HG02981 (cell line): Measurements from ENCODE around the gene NPC1.
A peak's percentile ranks its signal among the peaks of the same experiment; 100 is the strongest.

Experiments
- ATAC-seq: cut with Tn5 transposase; IDR thresholded peaks from one replicate; pipeline ENCODE4 v1.9.1; 2021; ENCODE audit warnings: mild to moderate bottlenecking, moderate library complexity; ENCODE audit not compliant: unreplicated experiment

Gene NPC1

DNA sequence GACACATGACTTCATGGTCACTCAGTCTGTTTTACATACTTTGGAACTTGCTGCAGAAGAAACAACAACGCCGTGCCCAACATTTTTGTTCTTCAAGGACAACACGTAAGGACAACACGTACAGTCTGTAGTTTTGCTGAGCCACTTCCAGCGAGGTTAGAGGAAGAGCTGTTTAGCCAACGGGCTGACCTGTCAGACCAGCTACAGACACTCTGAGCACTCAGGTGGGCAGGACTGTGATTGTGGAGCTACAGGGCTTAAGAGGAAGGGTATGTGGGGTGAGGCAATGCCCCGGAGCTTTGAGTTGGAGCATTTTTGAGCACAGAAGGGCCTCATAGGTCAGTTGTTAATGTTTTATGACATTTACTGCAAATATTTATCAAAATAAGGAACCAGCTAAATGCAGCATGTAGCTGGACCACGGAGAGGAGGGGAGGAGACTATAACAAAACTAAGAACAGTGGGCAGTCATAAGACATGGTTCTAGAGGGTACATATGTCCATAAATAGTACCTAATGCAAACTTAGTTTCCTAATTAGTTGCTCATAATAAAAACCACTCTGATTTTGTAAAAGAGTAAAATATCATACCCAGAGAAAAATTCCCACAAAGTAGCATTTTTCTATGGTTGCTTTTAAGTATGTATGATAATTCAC, 26.3 kb upstream of the NPC1 start:
- ATAC-seq = peak; percentile 43

DNA sequence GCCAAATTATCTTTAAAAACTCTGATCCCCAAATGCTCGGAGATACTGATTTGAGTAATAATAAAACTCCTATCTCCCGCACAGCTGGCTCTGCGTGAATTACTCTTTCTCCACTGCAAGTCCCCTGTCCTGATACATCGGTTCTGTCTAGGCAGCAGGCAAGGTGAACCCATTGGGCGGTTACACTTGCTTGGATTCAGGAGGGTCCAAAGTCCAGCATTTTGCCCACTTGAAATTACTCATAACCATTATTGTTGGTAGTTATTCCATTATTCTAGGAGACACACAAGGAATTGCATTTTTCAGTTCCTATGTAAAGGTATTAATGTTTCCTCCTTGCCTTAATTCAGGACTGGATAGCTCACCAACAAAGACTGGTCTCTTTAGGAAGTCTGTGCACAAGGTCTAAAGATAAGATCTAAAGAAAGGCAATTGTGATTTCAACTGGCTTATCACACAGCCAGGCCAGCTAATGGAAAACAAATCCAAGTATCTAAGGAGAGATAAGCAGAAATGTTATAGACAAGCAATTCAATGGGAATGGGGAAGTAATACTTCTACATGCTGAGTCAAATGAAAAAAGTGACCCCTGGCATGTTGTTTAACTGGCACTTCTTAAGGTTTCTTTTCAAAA, 23.2 kb upstream of the NPC1 start:
- ATAC-seq = no peak

- ATAC-seq = no peak
Observed at GRCh38 chr18:23608211-23608610, 21.9 kb upstream of the NPC1 start.

DNA sequence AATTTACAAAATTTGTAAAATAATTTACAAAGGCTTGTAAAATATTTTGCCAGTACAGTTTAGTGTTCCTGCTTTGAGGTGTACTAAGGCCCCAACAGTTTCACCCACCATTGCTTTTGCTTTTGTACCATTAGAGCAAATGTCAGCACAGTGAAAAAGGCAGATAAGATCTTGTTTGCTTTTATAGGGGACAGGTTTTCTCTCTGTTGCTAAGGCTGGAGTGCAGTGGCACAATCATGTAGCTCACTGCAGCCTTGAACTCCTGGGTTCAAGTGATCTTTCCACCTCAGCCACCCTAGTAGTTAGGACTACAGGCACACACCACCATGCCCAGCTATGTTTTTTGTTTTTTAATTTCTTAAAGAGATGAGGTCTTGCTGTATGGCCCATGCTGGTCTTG, 19.6 kb upstream of the NPC1 start:
- ATAC-seq = no peak

DNA sequence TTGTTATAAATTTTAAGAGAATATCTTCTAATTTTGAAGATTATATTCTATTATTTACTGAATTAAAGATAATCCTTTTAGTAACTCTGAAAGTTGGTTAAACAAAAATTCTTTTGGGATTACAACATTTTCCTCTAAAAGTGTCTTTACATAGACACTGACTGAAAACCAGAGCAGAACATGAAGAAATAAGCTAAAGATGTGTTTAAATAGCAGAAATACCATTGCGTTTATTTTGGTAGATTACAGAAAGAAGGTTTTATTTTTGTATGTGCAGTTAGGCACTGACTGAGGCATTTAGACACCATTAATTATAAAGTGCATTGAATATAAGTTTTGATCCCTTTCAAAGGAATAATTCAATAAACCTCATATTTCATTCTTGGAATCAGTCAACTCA, 13.5 kb upstream of the NPC1 start:
- ATAC-seq = no peak

GRCh38 chr18:23596183-23596582, 9.9 kb upstream of the NPC1 start:
- ATAC-seq = no peak

DNA sequence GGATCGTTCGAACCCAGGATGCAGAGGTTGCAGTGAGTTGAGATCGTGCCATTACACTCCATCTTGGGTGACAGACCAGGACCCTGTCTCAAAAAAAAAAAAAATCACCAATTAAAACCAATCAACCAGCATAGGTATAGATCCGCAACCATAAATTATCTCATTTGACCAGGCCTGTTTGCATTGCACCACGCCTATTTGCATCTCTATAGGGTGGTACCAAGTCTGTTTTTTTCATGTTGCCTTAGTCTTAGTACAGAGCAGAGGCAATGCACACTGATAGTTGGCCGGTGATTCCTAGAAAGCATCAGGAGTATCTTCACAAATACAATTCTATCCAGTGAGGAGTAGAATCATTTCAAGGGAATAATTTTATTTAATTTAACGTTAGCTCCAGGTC, 9.3 kb upstream of the NPC1 start:
- no peak for ATAC-seq

- ATAC-seq = no peak
Observed at GRCh38 chr18:23593720-23594119, 7.4 kb upstream of the NPC1 start.

DNA sequence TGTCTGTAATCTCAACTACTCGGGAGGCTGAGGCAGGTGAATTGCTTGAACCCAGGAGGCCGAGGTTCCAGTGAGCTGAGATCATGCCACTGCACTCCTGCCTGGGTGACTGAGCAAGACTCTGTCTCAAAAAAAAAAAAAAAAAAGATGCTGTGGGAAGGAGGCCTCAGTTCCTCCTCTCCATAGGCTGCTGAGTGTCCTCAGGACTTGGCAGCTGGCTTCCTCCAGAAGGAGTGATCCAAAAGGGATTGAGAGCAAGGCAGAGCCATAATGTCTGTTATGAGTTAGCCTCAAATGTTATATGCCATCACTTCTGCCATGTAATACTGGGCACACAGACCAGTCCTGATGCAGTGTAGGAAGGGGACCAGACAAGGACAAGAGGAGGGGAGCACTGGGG, 6.6 kb upstream of the NPC1 start:
- ATAC-seq = no peak

GRCh38 chr18:23591011-23591410, 4.7 kb upstream of the NPC1 start:
- no peak for ATAC-seq

DNA sequence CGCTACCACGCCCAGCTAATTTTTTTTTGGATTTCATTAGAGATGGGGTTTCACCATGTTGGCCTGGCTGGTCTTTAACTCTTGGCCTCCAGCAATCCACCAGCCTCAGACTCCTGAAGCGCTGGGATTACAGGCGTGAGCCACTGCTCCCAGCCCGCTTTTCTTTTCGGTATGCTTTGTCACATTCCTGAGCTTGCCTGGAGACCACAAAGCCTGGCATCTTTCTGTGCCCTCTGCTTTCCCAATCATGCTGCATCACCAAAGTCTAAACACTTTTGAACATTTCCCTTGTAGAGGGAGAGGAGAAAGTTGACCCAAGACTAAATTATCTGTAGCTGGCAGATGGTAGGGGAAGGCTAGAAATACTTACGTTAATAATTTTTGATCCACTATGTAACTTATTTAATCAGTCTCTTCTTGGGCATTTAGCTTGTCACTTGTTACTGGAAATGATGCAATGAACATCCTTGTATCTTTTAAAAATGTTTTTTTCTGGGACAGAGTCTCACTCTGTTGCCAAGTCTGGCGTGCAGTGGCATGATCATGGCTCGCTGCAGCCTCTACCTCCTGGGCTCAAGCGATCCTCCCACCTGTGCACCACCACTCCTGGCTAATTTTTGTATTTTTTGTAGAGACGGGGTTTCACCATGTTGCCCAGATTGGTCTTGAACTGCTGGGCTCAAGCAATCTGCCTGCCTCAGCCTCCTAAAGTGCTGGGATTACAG, 2.7 kb upstream of the NPC1 start:
- no peak for ATAC-seq

GRCh38 chr18:23587220-23587642, 925 bp upstream of the NPC1 start:
- ATAC-seq = no peak

GRCh38 chr18:23585897-23586248, 433 bp downstream of the NPC1 start:
- no peak for ATAC-seq

DNA sequence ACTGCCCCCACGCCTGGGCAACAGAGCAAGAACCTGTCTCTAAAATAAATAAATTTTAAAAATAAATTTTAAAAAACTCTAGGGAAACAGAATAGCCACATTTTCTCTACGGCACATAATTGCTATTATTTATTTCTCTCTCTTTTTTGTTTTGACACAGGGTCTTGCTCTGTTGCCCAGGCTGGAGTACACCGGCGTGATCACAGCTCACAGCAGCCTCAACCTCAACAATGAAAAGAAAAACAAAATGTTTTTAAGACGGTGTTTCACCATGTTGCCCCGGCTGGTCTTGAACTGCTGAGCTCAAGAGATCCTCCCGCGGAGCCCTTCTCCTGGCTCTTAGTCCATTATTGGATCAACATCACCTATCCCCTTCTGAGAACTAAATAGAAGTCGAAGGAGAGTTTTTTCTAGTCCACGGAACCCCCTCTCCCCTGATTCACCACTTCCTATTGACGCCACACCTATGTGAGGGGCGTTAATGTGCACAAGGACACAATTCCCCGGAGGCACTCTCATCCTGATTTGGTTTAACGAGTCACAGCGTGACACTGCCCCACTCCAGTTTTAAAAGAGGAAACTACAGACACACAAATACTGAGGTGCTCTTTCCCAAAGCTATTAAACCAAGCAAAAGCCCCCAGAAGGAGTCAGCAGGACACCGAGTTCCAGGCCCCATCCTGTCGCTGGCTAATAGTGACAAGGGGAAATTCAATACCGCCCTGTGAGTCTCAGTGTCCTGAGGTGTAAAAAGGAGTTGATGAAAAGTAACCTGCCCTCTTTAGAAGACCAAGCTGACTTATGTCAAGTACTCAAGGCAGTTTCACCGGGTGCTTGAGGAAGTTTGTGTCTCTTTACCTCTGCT, 1.1 kb downstream of the NPC1 start:
- no peak for ATAC-seq

GRCh38 chr18:23584019-23584983, 2.0 kb downstream of the NPC1 start:
- no peak for ATAC-seq

- ATAC-seq = no peak
Observed at GRCh38 chr18:23583071-23583865, 3.0 kb downstream of the NPC1 start.

- ATAC-seq = no peak
Observed at GRCh38 chr18:23580677-23581367, 5.5 kb downstream of the NPC1 start.

- ATAC-seq = no peak
Observed at GRCh38 chr18:23578891-23579653, 7.2 kb downstream of the NPC1 start.
